ENCODE results near the gene PLEKHH2.

PLEKHH2 gene

GRCh38 chr2:43718530-43719124, 81.6 kb downstream of the PLEKHH2 start:
- no peak for DNase-seq

GRCh38 chr2:43724728-43725526, 87.9 kb downstream of the PLEKHH2 start:
- no peak for DNase-seq

DNA sequence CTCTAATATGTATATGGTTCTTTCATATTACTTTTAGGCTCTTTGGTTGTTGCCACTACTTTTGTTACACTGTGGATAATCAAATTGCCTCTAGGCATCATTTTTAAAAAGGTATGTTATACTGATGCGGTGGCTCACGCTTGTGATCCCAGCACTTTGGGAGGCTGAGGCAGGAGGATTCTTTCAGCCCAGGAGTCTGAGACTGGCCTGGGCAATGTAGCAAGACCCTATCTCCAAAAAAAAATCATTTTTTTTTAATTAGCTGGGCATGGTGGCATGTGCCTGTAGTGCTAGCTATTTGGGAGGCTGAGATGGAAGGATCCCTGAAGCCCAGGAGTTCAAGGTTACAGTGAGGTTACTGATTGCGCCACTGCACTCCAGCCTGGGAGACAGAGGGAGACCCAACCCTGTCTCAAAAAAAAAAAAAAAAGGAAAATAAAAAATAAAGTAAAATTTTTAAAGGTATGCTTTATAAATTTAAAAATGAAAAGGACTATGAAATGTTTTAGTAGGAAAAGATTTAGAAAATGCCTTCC, 88.7 kb downstream of the PLEKHH2 start:
- no peak for DNase-seq

GRCh38 chr2:43726961-43727633, 90.0 kb downstream of the PLEKHH2 start:
- peak; percentile 20 for DNase-seq

DNA sequence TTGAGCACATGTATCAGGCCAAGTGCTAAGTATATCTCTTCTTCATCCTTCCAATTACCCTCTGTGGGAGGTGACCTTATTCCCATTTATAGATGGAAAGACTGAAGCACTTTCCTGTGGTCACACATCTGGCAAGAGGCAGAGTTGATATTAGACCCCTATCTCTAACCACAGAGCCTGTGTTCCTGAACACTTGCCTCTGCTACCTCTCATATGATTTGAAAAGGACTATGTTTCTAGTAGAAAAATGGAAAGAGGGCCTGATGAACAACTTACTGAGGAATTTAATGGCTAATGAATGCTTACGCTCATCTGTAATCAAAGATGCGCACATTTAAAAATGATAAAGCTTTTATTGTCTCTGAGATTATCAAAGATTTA, 90.6 kb downstream of the PLEKHH2 start:
- no peak for DNase-seq

DNA sequence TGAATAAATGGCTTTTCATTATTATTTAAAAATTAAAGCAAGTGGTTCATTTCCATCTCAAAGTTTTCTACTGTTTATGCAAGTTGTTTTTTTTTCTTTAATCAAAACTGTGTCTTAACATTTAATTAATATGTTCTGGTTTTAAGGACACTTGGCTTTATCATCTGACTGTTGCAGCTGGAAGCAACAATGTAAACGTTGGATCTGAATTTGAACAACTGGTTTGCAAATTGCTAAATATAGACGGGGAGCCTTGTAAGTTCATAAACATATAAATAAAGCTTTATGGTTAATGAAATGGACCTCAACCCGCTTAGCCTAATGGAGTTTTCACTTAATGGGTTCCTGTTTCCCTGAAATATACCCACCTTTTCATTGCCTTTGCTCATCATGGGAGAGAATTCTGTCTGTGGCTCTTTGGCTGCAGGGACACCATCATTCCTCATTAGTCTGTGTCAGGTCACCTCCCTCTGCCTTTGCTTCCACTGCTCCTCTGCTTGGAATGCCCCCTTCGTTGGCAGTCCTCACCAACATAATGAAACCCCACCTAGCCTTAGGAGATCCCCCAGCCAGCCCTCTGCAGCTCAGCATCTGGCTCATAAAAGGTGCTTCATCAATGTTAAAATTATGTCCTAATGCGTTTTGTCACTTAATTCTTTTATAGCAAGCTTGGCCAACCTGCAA, 92.6 kb downstream of the PLEKHH2 start:
- DNase-seq = no peak

DNA sequence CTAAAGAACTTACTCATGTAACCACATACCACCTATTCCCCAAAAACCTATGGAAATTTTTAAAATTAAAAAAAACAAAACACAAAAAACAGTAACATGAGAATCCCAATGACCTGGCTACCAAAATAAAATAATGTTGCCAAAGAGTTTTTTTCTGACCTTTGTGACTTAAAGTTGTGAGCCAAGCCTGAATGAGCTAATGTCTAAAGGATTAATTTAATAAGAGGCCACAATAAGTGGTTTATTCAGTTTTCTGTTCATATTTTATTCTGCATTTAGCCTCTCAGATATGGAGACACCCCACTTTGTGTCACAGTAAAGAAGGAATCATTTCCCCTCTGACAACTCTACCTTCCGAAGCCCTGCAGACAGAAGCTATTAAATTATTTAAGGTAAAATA, 94.2 kb downstream of the PLEKHH2 start:
- DNase-seq = no peak

- DNase-seq = no peak
These were observed 99.6 kb downstream of the PLEKHH2 start for GRCh38 chr2:43736637-43737036.

GRCh38 chr2:43737097-43737854, 100.2 kb downstream of the PLEKHH2 start:
- peak; percentile 95 for DNase-seq

DNA sequence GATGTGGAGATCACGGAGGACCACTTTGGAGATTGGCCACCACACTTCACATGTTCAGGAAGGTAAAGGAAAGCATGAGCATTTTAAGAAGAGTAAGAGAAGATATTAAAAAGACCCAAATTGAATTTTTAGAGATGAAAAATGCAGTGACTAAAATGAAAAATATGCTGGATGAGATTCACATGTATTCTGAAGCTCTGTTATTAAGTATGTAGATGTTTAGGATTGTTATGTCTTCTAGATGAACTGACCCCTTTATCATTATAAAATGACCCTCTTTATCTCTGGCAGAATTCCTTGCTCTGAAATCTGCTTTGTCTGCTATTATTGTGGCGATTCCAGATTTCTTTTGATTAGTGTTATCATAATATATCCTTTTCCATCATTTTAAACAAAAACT, 100.8 kb downstream of the PLEKHH2 start:
- peak; percentile 30 for DNase-seq

GRCh38 chr2:43738257-43738656, 101.2 kb downstream of the PLEKHH2 start:
- DNase-seq = no peak

- no peak for DNase-seq
These were observed 106.6 kb downstream of the PLEKHH2 start for GRCh38 chr2:43743706-43744105.

DNA sequence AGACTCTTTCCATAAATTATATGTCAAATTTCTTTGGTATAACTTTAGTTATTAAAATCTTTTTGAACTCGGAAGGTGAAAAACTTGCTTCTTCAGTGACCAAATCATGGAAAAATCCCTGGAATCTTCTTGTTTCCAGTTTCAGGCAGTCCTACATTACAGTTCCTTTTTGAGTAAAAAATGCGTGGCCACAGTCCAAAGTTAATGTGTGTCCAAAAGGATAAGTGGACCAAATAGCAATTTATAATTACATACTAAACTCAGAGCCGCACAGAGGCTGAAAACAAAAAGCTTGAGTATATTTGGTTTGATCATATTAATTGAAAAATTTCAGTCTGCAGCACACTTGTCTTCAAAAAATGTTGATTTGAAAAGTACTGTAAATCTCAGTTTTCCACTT, 108.4 kb downstream of the PLEKHH2 start:
- peak; percentile 74 for DNase-seq

DNA sequence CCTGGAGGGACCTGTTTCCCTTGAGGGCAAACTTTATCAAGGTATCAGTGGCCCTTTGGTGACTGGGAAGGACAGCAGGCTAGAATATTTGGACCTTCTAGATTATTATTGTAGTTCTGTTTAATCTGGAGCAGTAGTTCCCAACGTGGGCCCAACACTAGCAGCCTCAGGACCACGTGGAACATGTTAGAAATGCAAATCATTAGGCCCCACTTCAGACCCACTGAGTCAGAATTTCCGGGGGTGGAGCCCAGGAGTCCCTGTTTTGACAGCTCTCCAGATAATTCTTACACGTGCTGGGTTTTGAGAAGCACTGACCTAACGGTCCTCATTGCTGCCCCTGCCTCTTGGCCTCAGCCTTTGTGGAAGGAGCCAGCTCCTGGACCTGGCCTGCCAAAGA, 111.3 kb downstream of the PLEKHH2 start:
- no peak for DNase-seq

DNA sequence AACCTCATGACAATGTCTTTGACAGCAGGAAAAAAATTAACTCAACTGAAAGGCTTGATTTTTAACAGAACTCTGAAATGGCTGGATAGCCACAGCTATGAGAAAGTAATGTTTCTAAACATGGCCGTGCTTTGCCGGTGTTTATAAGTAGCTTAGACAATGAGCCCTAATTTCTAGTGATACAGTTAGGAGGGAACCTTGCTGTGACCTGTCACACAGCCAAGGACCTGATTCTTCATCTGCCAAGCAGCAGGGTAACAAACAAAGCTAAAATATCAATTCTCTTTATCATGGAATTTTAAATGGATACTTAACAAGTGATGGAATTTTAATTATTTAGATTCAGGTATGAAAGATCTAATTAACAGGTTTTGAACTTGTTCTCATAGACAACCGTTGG, 112.5 kb downstream of the PLEKHH2 start:
- no peak for DNase-seq

DNA sequence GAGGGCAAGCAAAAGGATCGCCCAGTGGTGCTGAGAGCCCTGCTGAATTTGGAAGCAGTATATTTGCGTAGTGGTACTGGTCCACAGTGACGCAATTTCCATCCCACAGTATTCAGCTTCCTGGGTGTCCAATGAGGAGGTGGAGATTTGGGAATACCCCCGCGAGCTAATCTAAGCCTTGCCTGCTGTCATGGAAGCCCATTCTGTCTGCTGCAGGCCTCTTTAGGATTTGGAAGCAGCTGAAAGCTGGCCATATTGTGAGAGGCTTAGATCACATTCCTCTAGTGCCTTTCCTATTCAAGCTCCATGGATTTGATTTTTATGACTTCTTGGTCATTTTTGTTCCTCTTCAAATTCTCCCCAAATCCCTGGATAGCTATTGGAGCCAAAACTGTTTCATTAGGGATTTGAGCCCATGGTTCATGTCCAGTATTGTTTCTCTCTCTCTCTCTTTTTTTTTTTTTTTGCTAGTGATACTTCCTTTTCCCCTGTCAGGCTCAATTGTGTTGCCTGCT, 114.5 kb downstream of the PLEKHH2 start:
- DNase-seq = no peak

GRCh38 chr2:43752302-43752701, 115.2 kb downstream of the PLEKHH2 start:
- no peak for DNase-seq

DNA sequence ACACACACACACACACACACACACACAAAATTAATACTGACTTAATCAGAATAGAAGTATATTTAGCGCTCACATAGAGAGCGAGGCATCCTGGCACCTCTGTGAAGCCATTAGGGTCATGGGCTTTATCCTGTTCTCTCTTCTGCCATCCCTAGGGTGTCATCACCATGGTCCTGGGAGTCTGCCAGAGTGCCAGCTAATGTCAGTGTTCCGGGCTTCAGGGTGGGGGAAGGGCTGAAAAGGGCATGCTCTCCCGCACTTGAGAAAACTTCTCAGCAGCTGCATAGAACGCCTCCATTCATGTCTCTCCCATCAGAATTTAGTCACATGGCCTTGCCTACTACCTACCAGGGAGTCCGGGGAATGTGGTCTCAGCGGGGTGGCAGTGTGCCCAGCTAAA, 117.1 kb downstream of the PLEKHH2 start:
- no peak for DNase-seq

GRCh38 chr2:43758739-43759138, 121.7 kb downstream of the PLEKHH2 start:
- peak; percentile 64 for DNase-seq

- DNase-seq = peak; percentile 79
These were observed 122.1 kb downstream of the PLEKHH2 start for GRCh38 chr2:43759195-43759594.

GRCh38 chr2:43762286-43762685, 125.2 kb downstream of the PLEKHH2 start:
- no peak for DNase-seq

GRCh38 chr2:43763091-43763490, 126.0 kb downstream of the PLEKHH2 start:
- DNase-seq = no peak

Measured in fibroblast of skin of right biceps (primary cell).